ENCODE results near the gene ZBTB9.

ZBTB9 gene

DNA sequence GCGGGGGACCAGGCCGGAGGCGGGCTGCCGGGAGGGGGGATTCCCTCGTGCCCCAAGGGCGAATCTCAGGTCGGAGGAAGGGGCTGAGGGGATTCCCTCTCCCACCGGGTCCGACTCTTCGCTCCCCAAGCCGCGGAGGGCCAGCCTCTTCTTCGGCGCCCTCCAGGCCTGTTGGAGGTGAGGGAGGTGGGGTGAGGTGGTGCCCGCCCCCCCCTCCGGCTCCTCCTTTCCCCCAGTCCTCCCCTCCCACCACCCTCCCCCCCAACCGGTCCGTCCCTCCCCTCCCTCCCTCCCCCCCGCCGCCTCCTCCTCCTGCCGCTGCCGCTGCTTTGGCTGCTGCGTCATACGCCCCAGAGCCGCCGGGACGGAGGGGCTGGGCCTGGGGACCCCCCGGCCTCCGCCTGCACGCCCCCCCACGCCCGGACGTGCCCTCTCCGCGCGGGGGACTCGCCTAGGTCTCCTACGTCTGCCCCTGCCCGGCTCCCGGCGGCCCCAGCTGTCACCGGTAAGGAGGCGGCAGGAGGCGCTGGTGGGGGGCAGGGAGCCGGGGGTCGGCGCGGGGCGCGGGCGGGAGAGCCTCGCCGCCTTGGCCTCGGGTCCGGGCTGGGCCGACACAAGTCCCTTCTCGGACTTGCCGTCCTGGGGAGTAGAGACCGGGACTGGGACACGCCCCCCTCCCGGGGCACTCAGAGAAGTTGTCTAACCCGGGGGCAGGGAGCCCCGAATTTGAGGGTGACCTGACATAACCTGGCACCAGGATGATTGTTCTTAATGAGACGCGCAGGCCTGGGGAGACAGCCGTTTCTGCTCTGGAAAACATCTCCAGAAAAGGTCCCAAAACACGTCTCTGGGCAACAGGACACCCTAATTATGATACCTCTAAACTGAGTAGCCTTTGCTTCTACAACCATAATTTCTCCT lies 43.4 kb upstream of the ZBTB9 start, which contains the start of gene PHF1:
Gene PHF1 (plus strand): TSS at position 304 of the 921 bp plus-strand sequence. CDS start 1,250 bp downstream, outside the sequence.
- Histone ChIP-seq H3K4me3 (ENCODE audit: insufficient read length, low read depth) (peak within 1 kb of the TSS; percentile 58), H3K9me3 (ENCODE audit: insufficient read depth, low read length) (no peaks in the 10 kb centered on the region), H3K9ac (ENCODE audit: insufficient read length, low read depth) (peak within 1 kb of the TSS; percentile 81), H3K4me1 (ENCODE audit: insufficient read depth, insufficient read length) (peaks cover 1% of the 10 kb centered on the region), H3K27me3 (ENCODE audit: insufficient read depth, insufficient read length) (no peaks in the 10 kb centered on the region), H3K36me3 (ENCODE audit: insufficient read depth, insufficient read length, low read length) (peaks cover 62% of the 10 kb centered on the region)
- DNase-seq (ENCODE audit: low read depth, low spot score), result no peak
- TF ChIP-seq SUZ12 (IDR thresholded peaks at IDR 0.05; ENCODE audit: extremely low read depth, insufficient read depth, insufficient read length), result no peak
- no peak for TF ChIP-seq YY1 (IDR thresholded peaks at IDR 0.05; ENCODE audit: insufficient read depth, insufficient read length)
- no peak for TF ChIP-seq ZNF274 (IDR thresholded peaks at IDR 0.05; ENCODE audit: low read depth, low read length)

DNA sequence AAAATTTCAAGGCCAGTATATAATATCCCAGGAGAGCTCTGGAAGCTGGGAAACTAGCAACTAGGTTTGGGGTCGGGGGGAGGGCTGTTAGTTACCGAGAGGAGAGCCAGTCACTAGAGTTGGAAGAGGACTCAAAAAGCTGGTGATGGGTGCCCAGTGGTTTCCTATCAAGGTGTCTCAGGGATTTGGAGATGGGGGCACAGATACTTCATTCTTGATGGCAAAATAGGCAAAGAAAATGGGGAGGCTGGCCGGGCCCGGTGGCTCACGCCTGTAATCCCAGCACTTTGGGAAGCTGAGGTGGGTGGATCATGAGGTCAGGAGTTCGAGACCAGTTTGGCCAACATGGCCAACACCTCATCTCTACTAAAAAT lies 42.8 kb upstream of the ZBTB9 start:
- peak overlapping the region; percentile 81 for H3K9ac ChIP-seq (ENCODE audit: insufficient read length, low read depth)
- peak overlapping the region; percentile 58 for H3K4me3 ChIP-seq (ENCODE audit: insufficient read length, low read depth)
- peaks cover 2% of the 10 kb centered on the region for H3K4me1 ChIP-seq (ENCODE audit: insufficient read depth, insufficient read length)
- TF ChIP-seq YY1 (IDR thresholded peaks at IDR 0.05; ENCODE audit: insufficient read depth, insufficient read length) (no peak), SUZ12 (IDR thresholded peaks at IDR 0.05; ENCODE audit: extremely low read depth, insufficient read depth, insufficient read length) (no peak), ZNF274 (IDR thresholded peaks at IDR 0.05; ENCODE audit: low read depth, low read length) (no peak)
- no peaks in the 10 kb centered on the region for H3K27me3 ChIP-seq (ENCODE audit: insufficient read depth, insufficient read length)
- no peak for DNase-seq (ENCODE audit: low read depth, low spot score)
- H3K9me3 ChIP-seq (ENCODE audit: insufficient read depth, low read length), result no peaks in the 10 kb centered on the region
- H3K36me3 ChIP-seq (ENCODE audit: insufficient read depth, insufficient read length, low read length), result peaks cover 62% of the 10 kb centered on the region

DNA sequence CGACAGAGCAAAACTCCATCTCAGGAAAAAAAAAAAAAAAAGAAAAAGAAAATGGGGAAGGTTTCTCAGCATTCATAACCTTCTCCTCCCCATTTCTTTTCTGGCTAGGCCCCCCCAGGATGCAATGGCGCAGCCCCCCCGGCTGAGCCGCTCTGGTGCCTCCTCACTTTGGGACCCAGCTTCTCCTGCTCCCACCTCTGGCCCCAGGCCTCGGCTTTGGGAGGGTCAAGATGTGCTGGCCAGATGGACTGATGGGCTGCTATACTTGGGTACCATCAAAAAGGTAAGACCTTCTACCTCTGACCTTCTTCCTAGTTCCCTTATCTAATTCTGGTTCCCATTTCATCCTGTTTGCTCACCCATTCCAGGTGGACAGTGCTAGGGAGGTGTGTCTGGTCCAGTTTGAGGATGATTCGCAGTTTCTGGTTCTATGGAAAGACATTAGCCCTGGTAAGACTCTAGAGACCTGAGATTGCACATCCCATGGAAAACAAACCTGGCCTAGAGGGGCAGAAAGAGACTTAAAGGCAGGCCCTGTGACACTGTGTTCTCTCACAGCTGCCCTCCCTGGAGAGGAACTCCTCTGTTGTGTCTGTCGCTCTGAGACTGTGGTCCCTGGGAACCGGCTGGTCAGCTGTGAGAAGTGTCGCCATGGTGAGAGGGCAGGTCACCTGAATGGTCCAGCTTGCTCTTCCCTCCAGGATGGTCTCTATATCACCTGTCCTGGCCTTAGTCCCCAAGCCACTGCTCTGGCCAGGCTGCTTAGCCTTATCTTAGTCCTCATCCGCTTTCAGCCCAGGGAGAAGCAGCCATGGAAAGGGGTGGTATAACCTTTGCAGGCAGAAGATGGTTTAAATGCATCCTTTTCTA lies 42.0 kb upstream of the ZBTB9 start:
- Histone ChIP-seq H3K4me3 (ENCODE audit: insufficient read length, low read depth) (no peak overlapping the region), H3K4me1 (ENCODE audit: insufficient read depth, insufficient read length) (peaks cover 2% of the 10 kb centered on the region), H3K27me3 (ENCODE audit: insufficient read depth, insufficient read length) (no peaks in the 10 kb centered on the region), H3K36me3 (ENCODE audit: insufficient read depth, insufficient read length, low read length) (peaks cover 62% of the 10 kb centered on the region), H3K9ac (ENCODE audit: insufficient read length, low read depth) (no peak overlapping the region), H3K9me3 (ENCODE audit: insufficient read depth, low read length) (no peaks in the 10 kb centered on the region)
- TF ChIP-seq YY1 (IDR thresholded peaks at IDR 0.05; ENCODE audit: insufficient read depth, insufficient read length) (no peak), SUZ12 (IDR thresholded peaks at IDR 0.05; ENCODE audit: extremely low read depth, insufficient read depth, insufficient read length) (no peak), ZNF274 (IDR thresholded peaks at IDR 0.05; ENCODE audit: low read depth, low read length) (no peak)
- no peak for DNase-seq (ENCODE audit: low read depth, low spot score)

DNA sequence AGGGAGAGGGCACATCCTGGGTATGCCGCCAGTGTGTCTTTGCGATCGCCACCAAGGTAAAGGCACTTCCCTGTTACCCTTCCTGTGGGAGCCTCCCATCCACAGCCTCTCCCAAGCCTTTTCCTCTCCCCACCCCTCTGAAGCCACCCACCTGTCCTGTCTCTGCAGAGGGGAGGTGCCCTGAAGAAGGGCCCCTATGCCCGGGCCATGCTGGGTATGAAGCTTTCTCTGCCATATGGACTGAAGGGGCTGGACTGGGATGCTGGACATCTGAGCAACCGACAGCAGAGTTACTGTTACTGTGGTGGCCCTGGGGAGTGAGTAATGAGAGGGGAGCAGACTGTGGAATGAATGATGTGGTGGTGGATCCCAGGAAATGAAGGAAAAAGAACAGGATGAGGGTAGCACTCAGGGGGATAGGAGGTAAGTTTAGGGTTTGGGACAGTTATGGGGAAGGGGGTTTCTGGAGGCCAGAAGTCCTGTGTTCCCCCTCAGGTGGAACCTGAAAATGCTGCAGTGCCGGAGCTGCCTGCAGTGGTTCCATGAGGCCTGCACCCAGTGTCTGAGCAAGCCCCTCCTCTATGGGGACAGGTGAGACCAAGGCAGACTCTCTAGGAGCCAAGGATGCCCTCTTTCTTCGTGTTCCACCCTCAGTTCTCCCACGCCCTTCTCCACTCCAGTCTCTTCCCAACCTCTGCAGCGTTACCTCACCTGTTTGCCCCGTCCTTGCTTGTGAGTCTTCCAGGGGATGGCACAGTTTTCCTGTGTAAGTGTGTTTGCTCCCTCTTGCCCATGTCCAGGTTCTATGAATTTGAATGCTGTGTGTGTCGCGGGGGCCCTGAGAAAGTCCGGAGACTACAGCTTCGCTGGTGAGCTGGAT lies 40.9 kb upstream of the ZBTB9 start:
- TF ChIP-seq SUZ12 (IDR thresholded peaks at IDR 0.05; ENCODE audit: extremely low read depth, insufficient read depth, insufficient read length) (no peak), YY1 (IDR thresholded peaks at IDR 0.05; ENCODE audit: insufficient read depth, insufficient read length) (no peak), ZNF274 (IDR thresholded peaks at IDR 0.05; ENCODE audit: low read depth, low read length) (no peak)
- H3K4me1 ChIP-seq (ENCODE audit: insufficient read depth, insufficient read length), result peaks cover 2% of the 10 kb centered on the region
- DNase-seq (ENCODE audit: low read depth, low spot score), result no peak
- H3K36me3 ChIP-seq (ENCODE audit: insufficient read depth, insufficient read length, low read length), result peaks cover 51% of the 10 kb centered on the region
- no peaks in the 10 kb centered on the region for H3K9me3 ChIP-seq (ENCODE audit: insufficient read depth, low read length)
- no peak overlapping the region for H3K9ac ChIP-seq (ENCODE audit: insufficient read length, low read depth)
- H3K27me3 ChIP-seq (ENCODE audit: insufficient read depth, insufficient read length), result no peaks in the 10 kb centered on the region
- no peak overlapping the region for H3K4me3 ChIP-seq (ENCODE audit: insufficient read length, low read depth)

DNA sequence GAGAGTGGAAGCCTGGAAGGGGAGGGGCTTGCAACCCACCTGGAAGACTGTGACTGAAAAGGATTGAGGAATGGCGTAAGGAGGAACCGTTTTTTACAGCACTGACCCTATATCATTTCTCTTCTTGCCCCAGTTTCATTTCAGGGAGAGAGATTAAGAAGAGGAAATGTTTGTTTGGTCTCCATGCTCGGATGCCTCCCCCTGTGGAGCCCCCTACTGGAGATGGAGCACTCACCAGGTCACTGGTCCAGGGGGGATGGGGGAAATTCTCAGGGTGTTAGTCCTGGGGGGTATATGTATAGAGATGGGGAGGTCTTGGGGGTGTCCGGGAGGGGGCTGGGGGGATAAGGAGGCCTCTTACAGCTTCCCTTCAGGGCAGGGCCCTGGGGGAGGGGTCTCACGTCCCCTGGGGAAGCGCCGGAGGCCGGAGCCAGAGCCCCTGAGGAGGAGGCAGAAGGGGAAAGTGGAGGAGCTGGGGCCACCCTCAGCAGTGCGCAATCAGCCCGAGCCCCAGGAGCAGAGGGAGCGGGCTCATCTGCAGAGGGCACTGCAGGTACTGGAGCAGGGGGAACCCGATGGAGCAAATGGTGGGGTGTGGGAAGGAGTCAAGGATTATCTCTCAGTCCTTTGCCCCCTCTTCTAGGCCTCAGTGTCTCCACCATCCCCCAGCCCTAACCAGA lies 39.6 kb upstream of the ZBTB9 start:
- TF ChIP-seq SUZ12 (IDR thresholded peaks at IDR 0.05; ENCODE audit: extremely low read depth, insufficient read depth, insufficient read length), result no peak
- no peak for TF ChIP-seq ZNF274 (IDR thresholded peaks at IDR 0.05; ENCODE audit: low read depth, low read length)
- TF ChIP-seq YY1 (IDR thresholded peaks at IDR 0.05; ENCODE audit: insufficient read depth, insufficient read length), result no peak
- Histone ChIP-seq H3K9me3 (ENCODE audit: insufficient read depth, low read length) (no peaks in the 10 kb centered on the region), H3K4me1 (ENCODE audit: insufficient read depth, insufficient read length) (peaks cover 4% of the 10 kb centered on the region), H3K9ac (ENCODE audit: insufficient read length, low read depth) (no peak overlapping the region), H3K36me3 (ENCODE audit: insufficient read depth, insufficient read length, low read length) (peaks cover 51% of the 10 kb centered on the region), H3K4me3 (ENCODE audit: insufficient read length, low read depth) (no peak overlapping the region), H3K27me3 (ENCODE audit: insufficient read depth, insufficient read length) (no peaks in the 10 kb centered on the region)
- DNase-seq (ENCODE audit: low read depth, low spot score), result no peak

DNA sequence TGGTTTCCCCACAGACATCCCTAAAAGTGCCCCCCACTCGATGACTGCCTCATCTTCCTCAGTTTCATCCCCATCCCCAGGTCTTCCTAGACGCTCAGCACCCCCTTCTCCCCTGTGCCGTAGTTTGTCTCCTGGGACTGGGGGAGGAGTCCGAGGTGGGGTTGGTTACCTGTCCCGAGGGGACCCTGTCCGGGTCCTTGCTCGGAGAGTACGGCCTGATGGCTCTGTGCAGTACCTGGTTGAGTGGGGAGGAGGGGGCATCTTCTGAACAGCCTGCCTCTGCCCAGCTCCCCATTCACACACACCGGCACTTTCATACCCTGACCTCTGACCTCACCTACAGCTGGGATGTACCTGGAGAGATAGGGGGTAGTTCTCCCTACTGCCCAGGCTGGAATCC lies 38.5 kb upstream of the ZBTB9 start:
- Histone ChIP-seq H3K27me3 (ENCODE audit: insufficient read depth, insufficient read length) (no peaks in the 10 kb centered on the region), H3K4me1 (ENCODE audit: insufficient read depth, insufficient read length) (peaks cover 4% of the 10 kb centered on the region), H3K36me3 (ENCODE audit: insufficient read depth, insufficient read length, low read length) (peaks cover 51% of the 10 kb centered on the region), H3K9ac (ENCODE audit: insufficient read length, low read depth) (peak overlapping the region; percentile 56), H3K4me3 (ENCODE audit: insufficient read length, low read depth) (peak overlapping the region; percentile 12), H3K9me3 (ENCODE audit: insufficient read depth, low read length) (no peaks in the 10 kb centered on the region)
- no peak for DNase-seq (ENCODE audit: low read depth, low spot score)
- no peak for TF ChIP-seq YY1 (IDR thresholded peaks at IDR 0.05; ENCODE audit: insufficient read depth, insufficient read length)
- TF ChIP-seq SUZ12 (IDR thresholded peaks at IDR 0.05; ENCODE audit: extremely low read depth, insufficient read depth, insufficient read length), result no peak
- no peak for TF ChIP-seq ZNF274 (IDR thresholded peaks at IDR 0.05; ENCODE audit: low read depth, low read length)
